HG02642 (cell line): ENCODE results near the gene RIC8A.
"Not testable (repeated sequence)": the region's sequence is repeated elsewhere in the genome, so short reads cannot be mapped to it uniquely, and the experiment has no call there.

ENCODE experiments used
- ATAC-seq: cut with Tn5 transposase; IDR thresholded peaks from one replicate; pipeline ENCODE4 v1.9.1; 2021; ENCODE audit warnings: mild to moderate bottlenecking; ENCODE audit not compliant: unreplicated experiment, poor library complexity

Gene RIC8A

DNA sequence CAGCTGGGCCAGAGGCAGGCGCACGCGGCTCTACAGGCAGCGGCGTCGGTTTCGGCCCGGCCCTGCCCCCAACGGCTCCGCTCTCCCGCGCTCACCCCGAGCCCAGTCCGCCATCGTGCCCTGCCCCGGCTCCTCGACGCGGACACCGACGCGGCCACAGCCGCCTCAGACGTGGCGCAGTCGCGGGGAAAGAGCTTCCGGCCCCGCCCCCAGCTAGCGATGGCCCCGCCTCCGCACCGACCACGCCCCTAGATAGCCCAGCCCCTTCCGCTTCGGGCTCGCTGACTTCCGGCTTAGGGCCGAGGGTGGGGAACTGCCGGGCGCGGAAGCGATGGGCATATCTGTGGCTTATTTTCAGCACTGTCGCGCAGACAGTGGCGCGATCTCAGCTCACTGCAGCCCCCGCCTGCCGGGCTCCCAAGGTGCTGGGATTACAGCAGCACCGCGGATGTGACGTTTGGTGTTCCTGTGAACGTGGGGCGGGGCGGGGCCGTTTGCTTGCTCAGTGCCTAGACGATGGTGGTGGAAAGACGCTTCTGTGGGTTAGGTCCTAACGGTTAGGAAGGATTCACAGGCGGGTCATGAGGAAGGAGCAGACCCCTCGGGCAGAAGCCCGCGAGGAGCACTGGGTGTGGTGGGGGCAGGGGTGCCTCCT lies at the start of gene RIC8A, which contains the start of gene BET1L:
TSS of gene RIC8A (plus strand) at position 501 of the 655 bp plus-strand sequence. CDS start 1,147 bp downstream, outside the sequence.
TSS of gene BET1L (minus strand) at position 192 of the 655 bp plus-strand sequence. CDS start at position 114, 78 bp downstream.
- peak; percentile 78 for ATAC-seq

DNA sequence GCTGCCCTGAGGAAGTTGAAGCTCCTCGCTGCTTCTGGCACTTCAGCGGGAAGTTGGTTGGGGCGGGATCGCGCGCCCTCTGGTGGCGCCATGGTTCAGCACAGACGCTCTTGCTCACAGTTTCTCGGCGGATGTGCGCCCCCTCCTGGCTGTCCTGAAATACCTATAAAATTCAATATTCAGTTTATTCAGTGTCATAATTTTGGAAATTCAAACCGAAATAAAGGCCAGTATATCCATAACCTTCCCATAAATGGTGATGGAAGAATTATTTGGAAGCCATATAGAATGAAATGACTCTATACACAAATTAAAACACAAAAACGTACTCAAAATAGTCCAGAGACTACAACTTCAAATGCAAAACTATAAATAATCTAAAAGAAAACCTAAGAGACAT lies 27.3 kb upstream of the RIC8A start:
- ATAC-seq = not testable (repeated sequence)

DNA sequence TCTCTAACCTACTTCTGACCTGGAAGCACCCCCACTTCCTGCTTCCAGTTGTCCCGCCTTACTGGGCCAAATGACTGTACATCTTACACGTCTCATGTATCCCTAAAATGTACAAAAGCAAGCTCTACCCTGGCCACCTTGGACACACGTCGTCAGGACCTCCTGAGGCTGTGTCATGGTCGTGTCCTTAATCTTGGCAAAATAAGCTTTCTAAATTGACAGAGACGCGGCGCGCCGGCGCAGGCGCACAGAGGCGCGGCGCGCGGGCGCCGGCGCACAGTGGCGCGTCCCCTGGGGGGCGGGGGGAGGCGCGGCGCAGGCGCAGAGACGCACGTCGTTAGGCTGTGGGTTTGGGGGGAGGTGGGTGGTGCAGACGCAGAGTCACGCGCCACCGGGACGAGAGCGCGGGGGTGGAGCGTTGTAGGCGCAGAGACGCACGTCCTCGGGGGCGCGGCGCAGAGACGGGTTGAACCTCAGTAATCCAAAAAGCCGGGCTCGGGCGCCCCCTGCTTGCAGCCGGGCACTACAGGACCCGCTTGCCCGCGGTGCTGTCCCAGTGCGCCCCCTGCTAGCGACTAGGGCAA lies 18.2 kb upstream of the RIC8A start:
- not testable (repeated sequence) for ATAC-seq

DNA sequence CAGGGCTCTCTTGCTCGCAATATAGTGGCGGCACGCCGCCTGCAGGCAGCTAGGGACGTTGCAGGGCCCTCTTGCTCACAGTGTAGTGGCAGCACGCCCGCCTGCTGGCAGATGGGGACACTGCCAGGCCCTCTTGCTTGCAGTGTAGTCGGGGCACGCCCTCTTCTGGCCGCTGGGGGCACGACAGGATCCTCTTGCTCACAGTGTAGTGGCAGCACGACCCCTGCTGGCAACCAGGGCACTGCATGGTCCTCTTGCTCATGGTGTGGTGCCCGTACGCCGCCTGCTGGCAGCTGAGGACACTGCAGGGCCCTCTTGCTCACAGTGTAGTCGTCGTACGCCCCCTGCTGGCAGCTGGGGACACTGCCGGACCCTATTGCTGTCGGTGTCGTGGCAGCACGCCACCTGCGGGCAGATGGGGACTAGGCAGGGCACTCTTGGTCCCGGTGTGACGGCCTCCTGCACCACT lies 17.6 kb upstream of the RIC8A start:
- peak; percentile 79 for ATAC-seq

GRCh38 chr11:190546-190945 lies 17.0 kb upstream of the RIC8A start:
- not testable (repeated sequence) for ATAC-seq

GRCh38 chr11:191490-192478 lies 15.7 kb upstream of the RIC8A start:
- not testable (repeated sequence) for ATAC-seq

- not testable (repeated sequence) for ATAC-seq
These were observed 14.8 kb upstream of the RIC8A start, which contains the start of gene SCGB1C1 for GRCh38 chr11:192674-193128. SCGB1C1 (plus strand) TSS chr11:193078; CDS start chr11:193100, 22 bp downstream.

- ATAC-seq = not testable (repeated sequence)
These were observed 14.0 kb upstream of the RIC8A start for GRCh38 chr11:193481-193880.

- ATAC-seq = no peak
These were observed 10.4 kb upstream of the RIC8A start for GRCh38 chr11:196786-197731.

- no peak for ATAC-seq
These were observed 9.7 kb upstream of the RIC8A start for GRCh38 chr11:197741-198235.

DNA sequence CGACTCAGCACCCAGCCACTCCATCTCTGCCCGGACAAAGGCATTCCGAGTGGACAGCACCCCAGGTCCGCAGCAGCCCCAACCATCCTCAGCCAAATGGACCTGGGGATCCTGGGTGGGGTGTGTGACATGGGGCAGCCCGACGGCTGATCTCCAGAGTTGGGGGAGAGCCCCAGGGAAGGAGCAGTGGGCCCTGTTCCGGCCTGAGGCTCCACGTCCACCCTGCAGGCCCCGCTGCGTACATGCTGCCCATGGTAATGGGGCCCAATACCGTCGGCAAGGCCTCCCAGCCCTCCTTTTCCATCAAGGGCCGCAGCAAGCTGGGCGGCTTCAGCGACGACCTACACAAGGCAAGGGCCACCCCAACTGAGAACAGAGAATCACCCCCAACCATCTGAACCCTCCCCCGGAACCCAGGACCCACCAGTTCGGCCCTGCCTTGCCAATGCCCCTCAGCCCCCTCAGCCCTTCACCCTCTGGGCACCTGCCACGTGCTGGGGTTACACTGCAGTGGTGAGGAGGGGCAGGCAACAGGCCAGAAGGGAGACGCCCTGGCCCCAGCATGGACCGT lies 9.2 kb upstream of the RIC8A start:
- ATAC-seq = no peak

GRCh38 chr11:199004-199581 lies 8.4 kb upstream of the RIC8A start:
- ATAC-seq = no peak

GRCh38 chr11:199782-200181 lies 7.7 kb upstream of the RIC8A start:
- no peak for ATAC-seq

GRCh38 chr11:200224-201003 lies 7.1 kb upstream of the RIC8A start:
- no peak for ATAC-seq

DNA sequence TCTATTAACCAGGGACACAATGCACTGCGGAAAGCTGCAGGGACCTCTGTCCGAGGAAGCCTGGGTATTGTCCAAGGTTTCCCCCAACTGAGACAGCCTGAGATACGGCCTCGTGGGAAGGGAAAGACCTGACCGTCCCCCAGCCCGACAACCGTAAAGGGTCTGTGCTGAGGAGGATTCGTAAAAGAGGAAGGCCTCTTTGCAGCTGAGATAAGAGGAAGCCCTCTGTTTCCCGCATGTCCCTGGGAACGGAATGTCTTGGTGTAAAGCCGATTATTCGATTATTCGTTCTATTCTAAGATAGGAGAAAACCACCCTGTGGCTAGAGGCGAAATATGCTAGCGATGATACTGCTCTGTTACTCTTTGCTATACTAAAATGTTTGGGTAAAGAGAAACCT lies 5.5 kb upstream of the RIC8A start:
- ATAC-seq = no peak

- ATAC-seq = no peak
These were observed 5.0 kb upstream of the RIC8A start for GRCh38 chr11:202490-202889.

- ATAC-seq = no peak
These were observed 4.2 kb upstream of the RIC8A start for GRCh38 chr11:203056-203944.
